Activated naive CD4-positive, alpha-beta T cell treated with anti-CD3 and anti-CD28 coated beads for 36 hours (primary cell): Measurements from ENCODE around the gene CENPP. TPM values are rescaled to one million over a fixed set of nuclear protein-coding genes. Genes with fewer than 3 reads are reported as not detected.

Source experiments
- CTCF ChIA-PET: fragments of 350-600 bp; sonication (Branson Sonifier 250); formaldehyde crosslinking; loops from one replicate; lab custom pipeline; 2021; ENCODE audit warnings: antibody characterized with exemption; lab: Charles Lee
- DNase-seq: peaks from one replicate; pipeline ENCODE4 v3.0.0-alpha.2; 2020
- H3K27ac Mint-ChIP-seq: one replicate; pipeline ENCODE4 v1.8.0; 2021; ENCODE audit warnings: mild to moderate bottlenecking, mixed read lengths
- H3K27me3 Mint-ChIP-seq: one replicate; pipeline ENCODE4 v1.8.0; 2021; ENCODE audit warnings: low read depth, mixed read lengths
- H3K36me3 Mint-ChIP-seq: one replicate; pipeline ENCODE4 v1.8.0; 2021; ENCODE audit warnings: low read depth, mixed read lengths
- H3K4me1 Mint-ChIP-seq: one replicate; pipeline ENCODE4 v1.8.0; 2021; ENCODE audit warnings: low read depth, mixed read lengths
- H3K4me3 Mint-ChIP-seq: one replicate; pipeline ENCODE4 v1.8.0; 2021; ENCODE audit warnings: mild to moderate bottlenecking, moderate library complexity, mixed read lengths
- H3K9me3 Mint-ChIP-seq: one replicate; pipeline ENCODE4 v1.8.0; 2021; ENCODE audit warnings: mixed read lengths
- intact Hi-C: fragments of 100-400 bp; cut with micrococcal nuclease; formaldehyde crosslinking; loops from one replicate; pipeline ENCODE4 v1.15.1; 2023
- total RNA-seq, 2 experiments: library from RNA; stranded (reverse); gene quantifications; one replicate each; pipeline ENCODE4 v1.2.3, GENCODE V29; 2021

Gene CENPP
- total RNA-seq, 2 experiments from 2014 or later = 24.9 to 26.5 TPM

DNA sequence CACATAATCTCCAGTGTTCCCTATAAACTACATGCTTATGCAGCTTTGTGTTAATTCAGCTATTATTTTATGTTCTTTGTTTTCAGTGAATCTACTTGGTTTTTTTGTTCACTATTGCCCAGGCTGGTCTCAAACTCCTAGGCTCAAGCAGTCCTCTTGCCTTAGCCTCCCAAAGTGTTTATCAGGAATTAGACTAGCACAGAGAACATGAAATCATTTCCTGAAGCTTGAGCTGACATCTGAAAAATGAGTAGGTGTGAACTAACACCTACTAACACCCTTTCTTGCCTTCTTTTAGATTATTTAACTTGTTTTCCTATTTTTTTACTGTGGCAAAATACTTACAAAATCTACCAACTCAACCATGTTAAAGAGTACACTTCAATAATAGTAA is 25.0 kb downstream of the CENPP start:
- no peak overlapping the region for H3K27ac Mint-ChIP-seq
- H3K36me3 Mint-ChIP-seq = peaks cover 27% of the 10 kb centered on the region
- intact Hi-C loops = no loop called here

DNA sequence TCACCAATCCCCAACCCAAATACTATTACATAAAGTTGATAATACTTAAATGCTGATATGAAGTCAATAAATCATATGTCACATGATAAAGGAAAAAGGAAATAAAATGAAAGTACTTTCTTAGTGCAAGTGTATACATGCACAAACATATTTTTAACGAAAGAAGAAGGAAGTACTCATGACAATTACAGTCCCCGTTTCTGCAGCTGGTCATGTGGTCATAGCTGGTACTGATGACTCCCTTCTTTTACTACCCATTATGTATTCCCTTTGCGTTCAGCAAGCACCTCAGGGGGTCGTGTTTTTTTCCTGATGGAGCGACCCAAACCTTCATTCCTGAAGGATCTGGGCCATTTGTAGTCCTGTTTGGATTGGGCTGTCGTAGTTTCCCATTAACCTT is 27.3 kb downstream of the CENPP start:
- intact Hi-C loops = no loop called here
- no peak overlapping the region for H3K27ac Mint-ChIP-seq
- CTCF ChIA-PET = no interaction called here
- DNase-seq = no peak
- peaks cover 5% of the 10 kb centered on the region for H3K4me1 Mint-ChIP-seq
- H3K36me3 Mint-ChIP-seq = peaks cover 37% of the 10 kb centered on the region
- H3K9me3 Mint-ChIP-seq = peaks cover 19% of the 10 kb centered on the region
- no peaks in the 10 kb centered on the region for H3K27me3 Mint-ChIP-seq
- H3K4me3 Mint-ChIP-seq = no peak overlapping the region

More for the DNA sequence above, 25.0 kb downstream of the CENPP start:
- CTCF ChIA-PET = interaction anchor here (0.7 kb wide), 1 partner anchor 1010 kb away, joined by 3 read pairs; no protein-coding TSS in a partner anchor
- Mint-ChIP-seq H3K27me3 (no peaks in the 10 kb centered on the region), H3K4me1 (peaks cover 5% of the 10 kb centered on the region), H3K4me3 (no peak overlapping the region), H3K9me3 (peaks cover 6% of the 10 kb centered on the region)
- DNase-seq = no peak

DNA sequence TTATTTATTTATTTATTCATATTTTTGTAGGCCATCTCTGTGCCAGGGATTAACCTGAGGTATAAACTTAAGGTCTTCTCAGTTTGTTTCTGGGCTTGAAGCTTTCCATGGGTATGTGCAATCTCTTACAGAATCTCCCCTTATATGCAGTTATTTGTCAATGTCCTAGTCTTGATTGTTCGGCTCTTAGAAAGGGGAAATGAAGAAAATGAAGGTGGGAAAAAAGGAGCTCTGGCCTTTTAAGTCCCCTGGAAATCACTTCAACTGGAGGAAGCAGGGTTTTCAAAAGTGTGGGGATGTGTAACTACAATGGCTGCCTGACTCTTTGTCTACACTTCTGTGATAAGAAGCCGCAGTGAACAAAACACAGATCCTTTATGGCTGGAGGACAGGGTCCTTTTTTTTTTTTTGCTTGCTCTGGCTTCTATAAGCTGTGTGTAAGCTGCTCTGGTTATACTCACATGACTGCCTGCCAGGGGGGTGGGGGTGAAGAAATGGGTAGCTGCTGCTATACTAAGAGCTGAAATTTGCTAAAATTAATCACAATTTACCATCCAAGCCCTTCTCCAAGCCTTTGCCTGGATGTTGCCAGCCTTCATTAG is 33.7 kb downstream of the CENPP start:
- H3K27me3 Mint-ChIP-seq = no peaks in the 10 kb centered on the region
- H3K9me3 Mint-ChIP-seq = peaks cover 22% of the 10 kb centered on the region
- intact Hi-C loops = no loop called here
- peaks cover 27% of the 10 kb centered on the region for H3K36me3 Mint-ChIP-seq
- no peak overlapping the region for H3K4me3 Mint-ChIP-seq
- no peaks in the 10 kb centered on the region for H3K4me1 Mint-ChIP-seq
- no peak for DNase-seq
- CTCF ChIA-PET = interaction anchor here (0.7 kb wide), 1 partner anchor 456 kb away, joined by 3 read pairs; no protein-coding TSS in a partner anchor
- H3K27ac Mint-ChIP-seq = no peak overlapping the region

DNA sequence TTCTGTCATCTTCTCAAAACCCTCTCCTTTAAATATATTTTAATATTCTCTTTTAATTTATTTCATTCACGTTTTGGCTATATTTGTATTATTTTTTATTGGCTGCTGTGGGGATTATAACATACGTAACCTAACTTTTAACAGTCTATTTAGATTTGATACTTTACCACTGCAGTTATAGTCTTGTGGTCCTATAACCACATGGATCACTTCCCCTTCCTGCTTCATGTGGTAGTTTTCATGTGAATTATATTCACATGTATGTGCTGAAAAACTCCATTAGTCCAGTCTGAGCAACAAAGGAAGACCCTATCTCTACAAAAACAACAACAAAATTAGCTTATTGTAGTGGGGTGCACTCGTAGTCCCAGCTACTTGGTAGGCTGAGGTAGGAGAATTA is 34.3 kb downstream of the CENPP start:
- no peaks in the 10 kb centered on the region for H3K27me3 Mint-ChIP-seq
- H3K27ac Mint-ChIP-seq = no peak overlapping the region
- intact Hi-C loops = no loop called here
- H3K4me3 Mint-ChIP-seq = no peak overlapping the region
- H3K36me3 Mint-ChIP-seq = peaks cover 24% of the 10 kb centered on the region
- H3K4me1 Mint-ChIP-seq = no peaks in the 10 kb centered on the region
- CTCF ChIA-PET = no interaction called here
- peaks cover 17% of the 10 kb centered on the region for H3K9me3 Mint-ChIP-seq
- DNase-seq = no peak

DNA sequence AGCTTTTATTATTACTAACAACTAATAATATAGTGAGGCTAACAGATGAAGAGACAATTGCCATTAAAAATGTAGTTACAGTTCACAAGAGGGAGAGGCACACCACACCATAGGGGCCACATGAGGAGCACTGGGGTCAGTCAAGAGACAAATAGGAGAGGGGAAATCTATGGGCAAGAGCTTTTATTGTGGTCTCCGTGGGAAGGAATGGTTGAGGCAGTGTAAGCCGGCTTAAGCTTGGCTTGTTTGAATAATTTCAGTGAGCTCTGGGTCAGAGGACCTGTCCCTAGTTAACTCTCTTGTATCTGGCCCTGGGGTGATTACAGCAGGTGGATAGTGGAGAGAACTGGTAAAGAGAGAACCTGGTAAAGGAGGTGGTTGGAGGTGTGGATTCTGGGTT is 43.3 kb downstream of the CENPP start:
- CTCF ChIA-PET = no interaction called here
- Mint-ChIP-seq H3K9me3 (peaks cover 10% of the 10 kb centered on the region), H3K27ac (no peak overlapping the region), H3K4me1 (no peaks in the 10 kb centered on the region), H3K36me3 (peaks cover 18% of the 10 kb centered on the region), H3K4me3 (no peak overlapping the region), H3K27me3 (no peaks in the 10 kb centered on the region)
- intact Hi-C loops = no loop called here
- DNase-seq = no peak

DNA sequence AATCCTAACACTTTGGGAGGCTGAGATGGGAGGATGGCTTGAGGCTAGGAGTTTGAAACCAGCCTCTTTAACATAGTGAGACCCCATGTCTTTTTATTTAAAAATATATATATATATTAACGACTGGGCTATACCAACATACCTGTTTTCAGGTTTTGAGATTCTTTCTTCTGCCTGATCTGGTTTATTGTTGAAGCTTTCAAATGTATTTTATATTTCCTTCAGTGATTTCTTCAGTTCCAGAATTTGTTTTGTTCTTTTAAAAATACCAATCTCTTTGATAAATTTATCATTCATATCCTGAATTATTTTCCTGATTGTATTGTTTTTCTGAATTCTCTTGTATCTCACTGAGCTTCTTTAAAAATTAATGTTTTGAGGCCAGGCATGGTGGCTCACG is 47.4 kb downstream of the CENPP start:
- peaks cover 23% of the 10 kb centered on the region for H3K36me3 Mint-ChIP-seq
- no peaks in the 10 kb centered on the region for H3K27me3 Mint-ChIP-seq
- intact Hi-C loops = no loop called here
- no peak overlapping the region for H3K27ac Mint-ChIP-seq
- CTCF ChIA-PET = no interaction called here
- DNase-seq = no peak
- no peaks in the 10 kb centered on the region for H3K4me1 Mint-ChIP-seq
- H3K4me3 Mint-ChIP-seq = no peak overlapping the region
- H3K9me3 Mint-ChIP-seq = peaks cover 28% of the 10 kb centered on the region

DNA sequence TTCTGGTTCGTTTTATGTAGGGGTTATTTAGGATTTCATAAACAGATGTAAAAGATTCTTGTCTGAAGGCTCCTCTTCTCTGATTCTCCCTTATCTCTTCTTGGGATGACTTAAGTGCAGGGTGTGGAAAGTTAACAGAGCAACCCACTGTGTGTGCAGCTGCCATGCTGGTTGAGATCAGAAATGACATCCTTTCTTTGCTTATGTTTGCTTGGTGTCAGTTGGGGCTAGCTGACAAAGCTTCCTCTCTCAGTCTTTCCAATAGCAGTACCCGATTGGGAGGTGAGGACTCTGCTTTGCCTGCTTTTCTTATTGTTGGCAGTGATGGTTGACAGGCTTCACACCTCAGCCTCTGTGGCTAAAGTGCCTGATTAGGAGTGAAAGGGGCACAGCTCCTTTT is 52.1 kb downstream of the CENPP start:
- Mint-ChIP-seq H3K4me3 (no peak overlapping the region), H3K9me3 (peaks cover 22% of the 10 kb centered on the region), H3K27me3 (no peaks in the 10 kb centered on the region), H3K27ac (no peak overlapping the region), H3K4me1 (peaks cover 12% of the 10 kb centered on the region), H3K36me3 (peaks cover 19% of the 10 kb centered on the region)
- intact Hi-C loops = no loop called here
- no peak for DNase-seq
- CTCF ChIA-PET = no interaction called here

DNA sequence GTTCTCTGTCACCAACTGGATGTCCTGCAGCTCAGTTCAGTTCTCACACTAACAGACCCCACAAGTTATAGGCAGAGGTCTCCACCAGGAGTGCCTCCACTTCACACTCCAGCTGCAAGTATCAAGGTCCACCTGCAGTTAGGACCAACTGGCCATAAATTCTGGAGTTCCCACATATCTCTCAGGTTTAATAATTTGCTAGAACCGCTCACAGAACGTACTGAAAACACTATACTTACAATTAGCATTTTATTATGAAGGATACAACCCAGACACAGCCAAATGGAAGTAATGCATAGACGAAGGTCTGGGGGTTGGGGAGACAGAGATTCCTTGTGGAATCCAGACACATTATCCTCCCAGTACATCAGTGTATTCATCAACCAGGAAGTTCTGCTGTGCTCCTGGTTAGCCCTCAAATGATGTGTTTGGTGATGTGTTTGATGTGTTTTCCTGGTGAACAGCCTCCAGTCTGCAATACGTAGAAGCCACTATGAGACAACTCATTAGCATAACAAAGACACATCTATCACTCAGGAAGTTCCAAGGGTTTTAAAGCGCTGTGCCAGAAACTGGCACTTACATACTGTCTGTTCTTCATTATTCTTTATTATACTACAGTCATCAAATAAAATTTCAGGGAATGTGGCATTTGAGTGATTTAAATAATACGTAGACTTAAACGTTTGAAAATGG is 53.3 kb downstream of the CENPP start:
- H3K4me3 Mint-ChIP-seq = no peak overlapping the region
- H3K9me3 Mint-ChIP-seq = peaks cover 19% of the 10 kb centered on the region
- peaks cover 18% of the 10 kb centered on the region for H3K36me3 Mint-ChIP-seq
- DNase-seq = no peak
- no peak overlapping the region for H3K27ac Mint-ChIP-seq
- intact Hi-C loops = no loop called here
- peaks cover 12% of the 10 kb centered on the region for H3K4me1 Mint-ChIP-seq
- H3K27me3 Mint-ChIP-seq = no peaks in the 10 kb centered on the region
- CTCF ChIA-PET = no interaction called here

DNA sequence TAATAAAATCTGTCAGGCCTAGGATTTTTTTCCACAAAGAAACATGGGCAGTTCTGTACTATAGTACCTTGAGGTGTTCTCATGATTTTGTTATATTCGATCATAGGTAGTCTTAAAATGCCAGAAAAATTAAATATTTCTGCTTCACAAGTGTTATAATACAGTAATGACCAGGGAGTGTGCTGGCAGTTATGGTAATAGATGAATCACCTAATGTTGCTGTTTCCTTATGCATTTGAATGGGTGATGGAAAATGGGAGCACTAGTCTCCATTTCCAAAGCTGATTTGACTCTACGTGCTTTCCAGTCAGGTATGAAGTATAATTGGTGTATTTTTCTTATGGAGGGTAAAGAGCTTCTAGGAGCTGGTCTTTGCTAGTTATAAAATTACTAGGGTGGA is 54.9 kb downstream of the CENPP start:
- H3K27ac Mint-ChIP-seq = no peak overlapping the region
- intact Hi-C loops = no loop called here
- no peaks in the 10 kb centered on the region for H3K27me3 Mint-ChIP-seq
- H3K9me3 Mint-ChIP-seq = peaks cover 7% of the 10 kb centered on the region
- no peak overlapping the region for H3K4me3 Mint-ChIP-seq
- peaks cover 10% of the 10 kb centered on the region for H3K36me3 Mint-ChIP-seq
- DNase-seq = no peak
- CTCF ChIA-PET = no interaction called here
- peaks cover 14% of the 10 kb centered on the region for H3K4me1 Mint-ChIP-seq

DNA sequence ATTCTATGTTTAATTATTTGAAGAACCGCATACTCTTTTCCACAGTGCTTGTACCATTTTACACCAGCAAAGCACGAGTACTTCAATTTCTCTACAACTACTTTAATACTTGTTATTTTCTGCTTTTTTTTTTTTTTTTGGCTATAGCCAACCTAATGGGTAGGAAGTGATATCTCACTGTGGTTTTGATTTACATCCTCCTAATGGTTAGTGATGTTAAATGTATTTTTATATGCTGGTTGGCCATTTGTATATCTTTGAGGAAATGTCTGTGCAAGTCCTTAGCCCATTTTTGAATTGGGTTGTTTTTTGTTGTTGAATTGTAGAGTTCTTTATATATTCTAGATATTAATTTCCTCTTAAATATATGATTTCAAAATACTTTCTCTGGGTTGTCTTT is 56.0 kb downstream of the CENPP start:
- CTCF ChIA-PET = no interaction called here
- Mint-ChIP-seq H3K4me3 (no peak overlapping the region), H3K36me3 (peaks cover 5% of the 10 kb centered on the region), H3K4me1 (peaks cover 16% of the 10 kb centered on the region), H3K27me3 (no peaks in the 10 kb centered on the region), H3K27ac (no peak overlapping the region), H3K9me3 (no peaks in the 10 kb centered on the region)
- no peak for DNase-seq
- intact Hi-C loops = no loop called here

DNA sequence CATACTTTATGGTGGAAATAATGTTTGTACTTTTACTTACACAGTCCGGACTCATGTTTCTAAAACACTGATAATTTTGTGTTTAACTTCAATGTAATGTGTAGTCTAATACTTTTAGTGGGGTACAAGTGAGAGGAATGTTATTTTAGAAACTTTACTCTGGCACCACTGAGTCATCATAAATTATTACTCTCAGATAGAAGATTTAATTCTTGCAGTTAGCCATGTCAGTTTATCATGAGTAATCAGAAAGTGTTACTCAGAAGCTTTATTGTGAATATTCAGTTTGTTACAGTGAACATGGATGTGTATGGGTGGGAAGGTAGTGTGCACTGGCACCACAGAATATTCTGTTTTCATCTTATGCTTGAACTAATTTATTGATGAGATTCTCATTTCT is 58.6 kb downstream of the CENPP start:
- CTCF ChIA-PET = no interaction called here
- H3K27ac Mint-ChIP-seq = no peak overlapping the region
- no peaks in the 10 kb centered on the region for H3K27me3 Mint-ChIP-seq
- no peaks in the 10 kb centered on the region for H3K9me3 Mint-ChIP-seq
- no peak for DNase-seq
- H3K4me1 Mint-ChIP-seq = peaks cover 9% of the 10 kb centered on the region
- H3K36me3 Mint-ChIP-seq = peaks cover 5% of the 10 kb centered on the region
- intact Hi-C loops = no loop called here
- no peak overlapping the region for H3K4me3 Mint-ChIP-seq

DNA sequence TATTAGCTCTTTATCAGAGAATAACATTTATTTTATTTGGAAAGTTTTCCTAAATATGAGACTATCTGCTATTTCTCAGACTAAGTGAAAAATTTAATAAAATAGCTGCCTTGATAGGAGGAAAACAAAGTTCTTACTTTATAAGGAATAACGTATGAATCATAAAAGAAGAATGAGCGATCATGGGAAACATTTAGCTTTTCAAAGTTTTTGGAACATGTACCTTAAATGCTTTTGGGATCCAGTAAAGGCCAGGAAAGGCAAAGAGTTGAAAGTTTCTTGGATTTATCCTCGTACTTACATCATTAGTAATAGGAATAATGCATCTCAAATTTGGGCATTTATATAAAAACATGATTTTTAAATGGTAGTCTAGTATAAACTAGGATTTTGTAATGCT is 59.2 kb downstream of the CENPP start:
- intact Hi-C loops = no loop called here
- CTCF ChIA-PET = no interaction called here
- H3K4me3 Mint-ChIP-seq = no peak overlapping the region
- H3K9me3 Mint-ChIP-seq = no peaks in the 10 kb centered on the region
- peaks cover 5% of the 10 kb centered on the region for H3K36me3 Mint-ChIP-seq
- no peaks in the 10 kb centered on the region for H3K27me3 Mint-ChIP-seq
- H3K27ac Mint-ChIP-seq = no peak overlapping the region
- H3K4me1 Mint-ChIP-seq = peaks cover 4% of the 10 kb centered on the region
- no peak for DNase-seq

DNA sequence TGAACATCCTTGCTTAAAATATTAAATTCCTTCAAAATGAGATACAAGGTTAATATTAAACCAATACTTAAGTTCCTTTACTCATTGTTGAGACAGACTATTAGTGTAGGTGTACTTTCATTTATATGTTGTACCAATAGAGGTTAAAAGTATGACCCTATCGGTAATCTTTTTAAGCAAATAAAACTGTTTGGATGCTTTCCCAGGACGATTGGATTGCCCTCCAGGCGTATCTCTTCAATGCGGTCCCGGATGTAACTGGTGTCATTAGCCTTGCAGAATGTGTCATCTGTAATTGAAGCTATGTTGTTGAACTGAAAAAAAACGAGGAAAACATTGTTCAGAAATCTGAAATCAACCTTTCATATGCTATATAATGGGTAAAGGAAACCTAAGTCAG is 59.7 kb downstream of the CENPP start:
- Mint-ChIP-seq H3K4me1 (peaks cover 4% of the 10 kb centered on the region), H3K36me3 (peaks cover 5% of the 10 kb centered on the region), H3K27me3 (no peaks in the 10 kb centered on the region), H3K27ac (no peak overlapping the region), H3K4me3 (no peak overlapping the region), H3K9me3 (no peaks in the 10 kb centered on the region)
- CTCF ChIA-PET = no interaction called here
- intact Hi-C loops = no loop called here
- DNase-seq = no peak
